ENCODE measurements around the gene DSCAML1.

- TF ChIP-seq ZZZ3 (IDR thresholded peaks at IDR 0.05; ENCODE audit: control insufficient read depth, insufficient read length, low read depth): no peak
- TF ChIP-seq ASH2L (IDR thresholded peaks at IDR 0.05; ENCODE audit: borderline replicate concordance, low read depth): no peak
- TF ChIP-seq GATAD2B (conservative IDR thresholded peaks at IDR 0.05; ENCODE audit: low read depth): no peak
- no peak for TF ChIP-seq KLF5 (IDR thresholded peaks at IDR 0.05; ENCODE audit: partially characterized antibody)
- no peak for TF ChIP-seq RAD21 (IDR thresholded peaks at IDR 0.05; ENCODE audit: insufficient read depth, low read depth, low read length)
- TF ChIP-seq CTCF (IDR thresholded peaks at IDR 0.05 in 2 of 3, conservative IDR thresholded peaks at IDR 0.05 in 1 of 3; ENCODE audit: control insufficient read depth in 2 of 3, extremely low read depth in 1 of 3, insufficient read depth in 1 of 3, low read depth in 3 of 3, low read length in 3 of 3): no peak
- TF ChIP-seq CBFB (IDR thresholded peaks at IDR 0.05; ENCODE audit: low read depth): no peak
- no peak for TF ChIP-seq IRF3 (IDR thresholded peaks at IDR 0.05)
- TF ChIP-seq BMI1 (IDR thresholded peaks at IDR 0.05; ENCODE audit: borderline replicate concordance): no peak
- TF ChIP-seq SIN3A (IDR thresholded peaks at IDR 0.05; ENCODE audit: low read depth, low read length): no peak
- no peak for TF ChIP-seq TARDBP (IDR thresholded peaks at IDR 0.05; ENCODE audit: borderline replicate concordance)
Observed at GRCh38 chr11:117506971-117507370, 290.0 kb downstream of the DSCAML1 start.

Data from GM12878 (cell line).